Left cardiac atrium (tissue), 4 donors: ENCODE measurements around the gene HPD. TPM values are rescaled to one million over a fixed set of nuclear protein-coding genes. Genes with fewer than 3 reads are reported as not detected.
A peak's percentile ranks its signal among the peaks of the same experiment; 100 is the strongest.
"Not testable (repeated sequence)": the region's sequence is repeated elsewhere in the genome, so short reads cannot be mapped to it uniquely, and the experiment has no call there.

Experiments used
- ATAC-seq, 2 donors: fragments of 200-7000 bp; cut with Tn5 transposase; one replicate each; pipeline ENCODE4 v1.9.1; 2020; ENCODE audit warnings: mild to moderate bottlenecking in 2 of 2, moderate library complexity in 2 of 2
- DNase-seq: peaks from one replicate; pipeline ENCODE4 v3.0.0-alpha.2; 2020
- intact Hi-C, 2 donors: fragments of 100-400 bp; cut with DNase I; formaldehyde crosslinking; loops; one replicate each; pipeline versions ENCODE4 v1.14.1 to v1.15.1; 2022 to 2023
- total RNA-seq, 2 donors: library from RNA; stranded (reverse); fragmentation: NEBNext Ultra II Directional; extraction: Animal tissue kit (Norgen Biotek cat#: 25700); gene quantifications; one replicate each; pipeline ENCODE4 v1.2.1, GENCODE V29; 2021
- donor health status: DM: no; HTN: yes; CAD: no.
- donor health status: DM: no; HTN: yes; CAD: no; lungs with severe emphysema.
- donor health status: DM: yes; HTN: yes; CAD: no.
- donor health status: Dilated cardiomyopathy.

Gene HPD
- total RNA-seq, 2 donors from 2014 or later = 1.8 to 2.9 TPM

DNA sequence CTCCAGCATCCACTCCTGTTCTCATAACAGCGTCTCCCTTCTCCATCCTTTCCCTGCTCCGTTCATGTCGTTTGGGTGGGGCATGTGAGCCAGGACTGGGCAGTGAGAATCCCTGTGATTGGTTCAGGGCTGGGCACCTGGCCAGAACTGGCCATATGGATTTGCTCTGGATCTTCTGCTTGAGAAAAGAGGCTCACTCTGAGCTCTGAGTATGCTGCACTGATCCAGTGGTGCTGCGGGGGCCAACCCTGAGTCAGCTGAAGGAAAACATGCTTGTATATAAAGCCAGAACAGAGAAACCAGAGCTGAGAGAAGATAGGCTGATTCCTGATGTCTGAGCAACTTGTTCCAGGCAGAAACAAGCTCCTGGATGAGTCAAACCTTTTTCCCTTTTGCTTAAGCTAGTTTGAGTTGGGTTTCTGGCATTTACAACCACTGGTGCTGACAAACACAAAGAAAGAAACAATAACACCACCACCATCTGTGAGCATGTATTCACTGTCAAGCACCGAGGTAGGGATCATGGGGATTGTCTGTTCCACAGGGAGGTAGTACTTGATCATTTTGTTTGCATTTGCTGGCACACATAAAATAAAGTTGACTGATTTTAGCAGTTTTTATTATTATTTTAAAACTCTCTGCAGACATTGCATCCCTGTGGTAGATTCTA is 14.0 kb upstream of the HPD start:
- DNase-seq = peak; percentile 55
- peak; percentile 30 to 89 for ATAC-seq
- intact Hi-C loops = no loop called here

DNA sequence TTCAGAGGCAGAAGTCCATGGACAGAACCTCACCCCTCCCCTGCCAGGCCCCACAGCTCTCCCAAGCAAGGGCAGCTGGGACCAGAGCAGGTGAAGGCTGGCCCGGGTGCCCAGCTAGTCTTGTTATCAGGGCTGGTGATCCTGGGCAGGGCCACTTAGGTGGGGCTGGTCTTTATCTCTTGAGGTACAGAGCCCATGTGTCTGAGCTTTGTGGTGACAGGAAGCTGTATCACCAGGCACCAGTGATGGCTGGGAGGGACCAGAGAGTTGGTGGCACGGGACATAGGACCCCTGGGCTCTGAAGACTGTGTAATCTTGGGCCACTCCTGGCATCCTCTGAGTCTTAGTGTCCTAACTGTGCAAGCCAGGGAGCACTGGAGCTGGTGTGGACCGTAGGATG is 12.8 kb upstream of the HPD start:
- ATAC-seq (no peak), DNase-seq (no peak)
- intact Hi-C loops = no loop called here

DNA sequence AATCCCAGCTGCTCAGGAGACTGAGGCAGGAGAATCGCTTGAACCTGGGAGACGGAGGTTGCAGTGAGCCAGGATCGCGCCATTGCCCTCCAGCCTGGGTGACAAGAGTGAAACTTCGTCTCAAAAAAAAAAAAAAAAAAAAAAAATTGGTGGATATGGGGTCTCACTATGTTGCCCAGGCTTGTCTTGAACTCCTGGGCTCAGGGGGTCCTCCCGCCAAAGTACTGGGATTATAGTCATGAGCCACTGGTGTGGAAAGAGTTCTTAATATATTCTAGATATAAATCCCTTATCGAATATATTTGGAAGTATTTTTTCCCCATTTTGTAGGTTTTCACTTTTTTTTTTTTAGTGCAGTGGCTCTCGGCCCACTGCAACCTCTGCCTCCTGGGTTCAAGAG is 10.6 kb upstream of the HPD start:
- ATAC-seq, intact Hi-C loops, DNase-seq: not testable (repeated sequence)

DNA sequence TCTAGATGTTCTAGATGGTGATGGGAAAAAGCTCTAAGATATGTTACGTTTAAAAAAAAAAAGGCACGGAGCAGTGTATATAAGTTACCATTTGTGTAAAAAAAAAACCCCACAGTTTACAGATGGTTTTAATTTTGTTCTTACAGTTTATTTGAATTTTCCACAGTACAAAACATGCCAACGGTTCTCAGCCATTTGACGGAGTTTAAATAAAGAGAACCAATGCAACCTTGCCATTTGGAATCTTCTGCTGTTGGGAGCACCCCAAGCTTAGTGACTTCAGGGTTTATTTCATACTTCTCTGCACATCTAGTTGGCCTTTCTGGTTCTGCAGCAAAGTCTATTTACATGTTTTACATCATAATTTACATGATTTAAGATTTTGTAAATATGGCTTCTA is 7.7 kb upstream of the HPD start:
- DNase-seq = no peak
- intact Hi-C loops = no loop called here
- no peak for ATAC-seq

DNA sequence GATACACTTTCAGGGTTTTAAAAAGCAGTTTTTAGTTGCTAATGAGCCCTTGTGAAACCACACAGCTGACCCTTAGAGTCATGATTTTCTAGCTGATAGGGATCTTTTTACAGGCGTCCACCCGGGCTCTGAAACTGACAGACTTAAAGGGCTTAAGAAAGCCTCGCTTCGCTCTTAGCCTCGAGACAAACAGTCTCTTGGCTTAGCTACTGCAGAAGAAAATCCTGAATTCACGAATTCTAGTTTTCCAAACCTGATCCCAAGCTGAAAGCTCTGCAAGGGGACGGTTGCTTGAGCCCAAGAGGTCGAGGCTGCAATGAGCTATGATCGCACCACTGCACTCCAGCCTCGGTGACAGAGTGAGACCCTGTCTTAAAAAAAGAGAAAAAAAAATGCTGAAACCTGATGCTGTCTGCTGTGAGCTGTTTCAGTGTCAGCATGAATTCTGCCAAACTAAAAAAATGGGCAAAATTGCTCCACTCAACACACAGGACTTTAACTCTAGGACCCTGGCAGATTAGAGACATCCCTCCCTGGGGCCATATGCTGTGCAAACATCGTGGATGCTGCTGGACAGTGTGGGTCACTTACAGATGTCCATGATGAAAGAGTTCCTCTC is 3.1 kb upstream of the HPD start:
- ATAC-seq = no peak
- intact Hi-C loops = no loop called here

DNA sequence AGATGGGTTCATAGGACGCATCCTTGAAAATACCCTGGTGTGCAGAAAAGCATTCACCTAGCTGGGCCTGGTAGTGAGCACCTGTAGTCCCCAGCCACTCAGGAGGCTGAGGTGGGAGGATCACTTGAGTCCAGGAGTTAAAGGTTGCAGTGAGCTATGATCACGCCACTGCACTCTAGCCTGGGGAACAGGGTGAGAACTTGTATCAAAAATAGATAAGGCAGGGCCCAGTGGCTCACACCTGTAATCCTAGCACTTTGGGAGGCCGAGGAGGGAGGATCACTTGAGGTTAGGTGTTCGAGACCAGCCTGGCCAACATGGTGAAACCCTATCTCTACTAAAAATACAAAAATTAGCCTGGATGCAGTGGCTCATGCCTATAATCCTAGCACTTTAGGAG is 2.0 kb upstream of the HPD start:
- intact Hi-C loops, ATAC-seq, DNase-seq: not testable (repeated sequence)

More for the DNA sequence above, 3.1 kb upstream of the HPD start:
- no peak for DNase-seq

DNA sequence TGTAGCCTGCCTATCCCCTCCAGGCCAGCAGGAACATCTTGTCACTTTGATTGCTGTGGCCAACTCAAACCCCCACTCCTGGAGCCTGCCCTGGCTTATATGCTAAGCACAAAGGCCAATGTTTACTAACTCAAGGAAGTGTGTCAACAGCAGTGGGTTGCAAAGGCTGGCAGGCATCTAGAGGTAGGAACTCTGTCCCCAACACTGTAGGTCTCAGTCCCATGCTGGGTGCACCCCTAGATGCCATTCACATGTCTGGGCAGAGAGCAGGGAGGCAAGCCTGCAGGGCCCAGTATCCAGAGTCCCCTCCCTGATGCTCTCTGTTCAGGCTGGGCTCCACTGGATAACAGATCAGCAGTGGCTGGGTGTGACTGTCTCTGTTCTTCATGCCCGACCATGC is 1.6 kb upstream of the HPD start:
- intact Hi-C loops = no loop called here
- no peak for ATAC-seq
- no peak for DNase-seq

DNA sequence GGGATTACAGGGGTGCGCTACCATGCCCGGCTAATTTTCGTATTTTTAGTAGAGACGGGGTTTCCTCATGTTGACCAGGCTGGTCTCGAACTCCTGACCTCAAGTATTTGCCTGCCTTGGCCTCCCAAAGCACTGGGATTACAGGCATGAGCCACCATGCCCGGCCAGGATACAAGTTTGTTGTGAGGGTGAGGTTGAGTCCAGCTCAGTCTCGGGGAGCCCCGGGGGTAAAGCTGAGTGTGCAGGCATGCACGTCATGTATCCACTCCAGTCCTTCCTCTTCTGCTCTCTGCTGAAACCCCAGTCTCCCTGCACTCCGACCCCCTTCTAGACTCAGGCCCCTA is 369 bp downstream of the HPD start:
- DNase-seq (no peak), ATAC-seq (no peak)
- intact Hi-C loops = no loop called here

DNA sequence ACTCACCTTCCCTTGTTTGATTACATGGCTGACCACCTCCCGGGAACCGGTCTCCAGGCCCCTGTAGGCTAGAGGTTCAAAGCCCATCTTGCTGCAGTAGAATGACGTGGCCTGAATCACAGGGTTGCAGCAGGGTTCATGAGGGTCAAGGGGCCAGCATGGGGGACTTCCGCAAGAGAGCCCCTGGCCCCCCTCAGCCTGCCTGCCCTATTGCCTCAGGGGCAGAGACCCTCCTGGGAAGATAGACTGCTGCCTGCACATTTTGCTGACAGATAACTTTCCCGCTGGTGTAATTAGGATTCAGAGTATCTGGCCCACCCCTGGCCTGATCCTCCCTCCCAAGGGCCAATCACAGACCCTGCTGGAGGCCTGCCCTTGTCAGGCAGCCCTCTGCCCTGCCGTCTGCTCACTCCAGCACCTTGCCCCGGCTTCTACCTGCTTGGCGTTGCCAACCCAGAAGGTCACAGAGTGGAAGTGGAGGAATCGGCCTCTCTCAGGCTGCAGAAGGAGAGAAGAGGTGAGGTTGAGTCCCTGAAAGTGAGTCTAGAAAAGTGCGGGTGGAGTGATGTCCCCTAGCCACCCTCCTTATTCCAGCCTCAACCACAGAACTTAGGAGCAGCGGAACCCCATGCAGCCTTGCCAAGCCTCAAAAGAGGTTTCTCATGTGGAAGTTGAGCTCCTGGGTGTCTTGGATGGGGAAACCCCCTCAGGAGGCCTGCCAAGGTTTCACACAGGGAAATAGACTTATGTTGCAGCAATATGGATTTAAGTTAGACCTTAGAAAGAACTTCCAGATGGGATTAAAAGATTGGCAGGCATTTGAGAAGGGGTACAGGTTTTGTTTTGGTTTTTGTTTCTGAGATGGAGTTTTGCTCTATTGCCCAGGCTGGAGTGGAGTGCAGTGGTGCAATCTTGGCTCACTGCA is 1.1 kb downstream of the HPD start:
- DNase-seq (no peak), ATAC-seq (no peak)
- intact Hi-C loops = no loop called here

DNA sequence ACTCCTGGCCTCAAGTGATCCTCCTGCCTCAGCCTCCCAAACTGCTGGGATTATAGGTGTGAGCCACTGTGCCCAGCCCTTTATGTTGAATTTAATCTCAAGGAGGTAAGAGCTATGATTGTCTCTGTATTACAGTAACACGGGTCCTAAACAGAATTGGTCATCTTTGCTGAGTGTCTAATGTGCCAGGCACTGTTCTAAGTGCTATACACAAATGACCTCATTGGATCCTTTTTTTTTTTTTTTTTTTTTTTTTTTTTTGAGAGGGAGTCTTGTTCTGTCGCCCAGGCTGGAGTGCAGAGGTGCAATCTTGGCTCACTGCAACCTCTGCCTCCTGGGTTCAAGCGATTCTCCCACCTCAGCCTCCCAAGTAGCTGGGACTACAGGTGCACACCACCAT is 6.3 kb downstream of the HPD start:
- ATAC-seq, DNase-seq, intact Hi-C loops: not testable (repeated sequence)

DNA sequence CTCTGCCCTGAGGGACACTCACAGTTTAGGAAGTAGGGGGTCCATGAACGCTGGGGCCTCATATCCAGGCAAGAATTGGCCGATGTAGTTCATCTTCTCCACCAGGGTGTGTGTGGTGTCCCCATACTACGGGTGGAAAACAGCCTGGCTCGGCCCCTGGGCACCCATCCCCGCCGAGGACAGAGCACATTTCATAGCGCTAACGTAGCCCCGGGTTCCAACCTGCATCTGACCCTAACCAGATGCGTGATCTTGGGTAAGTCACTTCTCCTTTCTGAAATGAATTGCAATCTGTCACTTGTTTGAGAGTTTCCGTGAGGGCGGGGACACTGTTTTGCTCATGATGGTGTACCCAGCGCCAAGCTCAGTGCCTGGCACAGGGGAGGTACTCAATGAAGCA is 9.0 kb downstream of the HPD start:
- intact Hi-C loops = no loop called here
- DNase-seq (no peak), ATAC-seq (no peak)

DNA sequence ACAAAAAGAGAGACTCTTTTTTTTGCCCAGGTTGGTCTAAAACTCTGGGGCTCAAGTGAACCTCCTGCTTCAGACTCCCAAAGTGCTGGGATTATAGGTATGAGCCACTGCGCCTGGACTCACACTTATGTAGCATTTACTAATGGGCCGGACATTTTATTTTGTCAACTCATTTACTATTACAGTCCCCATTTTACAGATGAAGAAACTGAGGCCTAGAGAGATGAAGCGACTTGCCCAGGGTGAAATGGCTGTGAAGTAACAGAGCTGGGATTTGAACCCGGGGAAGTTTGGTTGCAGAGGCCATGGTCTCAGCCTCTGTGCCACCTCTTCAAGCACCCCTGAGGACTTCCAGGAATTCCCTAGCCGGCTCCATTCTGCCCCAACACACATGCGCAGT is 9.4 kb downstream of the HPD start:
- ATAC-seq (no peak), DNase-seq (no peak)
- intact Hi-C loops = no loop called here

DNA sequence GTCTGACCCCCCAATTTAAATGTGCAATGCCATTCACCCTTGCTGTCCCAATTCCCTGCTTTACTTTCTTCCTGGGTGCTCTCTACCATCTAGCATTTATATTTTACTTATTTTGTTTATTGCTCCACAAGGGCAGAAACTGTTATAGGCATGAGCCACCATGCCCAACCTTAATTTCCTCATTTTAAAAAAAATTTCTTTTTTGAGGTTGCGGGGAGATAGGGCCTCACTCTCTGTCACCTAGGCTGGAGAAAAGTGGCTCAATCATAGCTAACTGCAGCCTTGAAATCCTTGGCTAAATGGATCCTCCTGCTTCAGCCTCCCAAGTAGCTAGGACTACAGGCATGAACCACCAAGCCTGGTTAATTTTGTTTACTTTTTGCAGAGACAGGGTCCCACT is 13.0 kb downstream of the HPD start:
- DNase-seq = no peak
- intact Hi-C loops = no loop called here
- no peak for ATAC-seq

DNA sequence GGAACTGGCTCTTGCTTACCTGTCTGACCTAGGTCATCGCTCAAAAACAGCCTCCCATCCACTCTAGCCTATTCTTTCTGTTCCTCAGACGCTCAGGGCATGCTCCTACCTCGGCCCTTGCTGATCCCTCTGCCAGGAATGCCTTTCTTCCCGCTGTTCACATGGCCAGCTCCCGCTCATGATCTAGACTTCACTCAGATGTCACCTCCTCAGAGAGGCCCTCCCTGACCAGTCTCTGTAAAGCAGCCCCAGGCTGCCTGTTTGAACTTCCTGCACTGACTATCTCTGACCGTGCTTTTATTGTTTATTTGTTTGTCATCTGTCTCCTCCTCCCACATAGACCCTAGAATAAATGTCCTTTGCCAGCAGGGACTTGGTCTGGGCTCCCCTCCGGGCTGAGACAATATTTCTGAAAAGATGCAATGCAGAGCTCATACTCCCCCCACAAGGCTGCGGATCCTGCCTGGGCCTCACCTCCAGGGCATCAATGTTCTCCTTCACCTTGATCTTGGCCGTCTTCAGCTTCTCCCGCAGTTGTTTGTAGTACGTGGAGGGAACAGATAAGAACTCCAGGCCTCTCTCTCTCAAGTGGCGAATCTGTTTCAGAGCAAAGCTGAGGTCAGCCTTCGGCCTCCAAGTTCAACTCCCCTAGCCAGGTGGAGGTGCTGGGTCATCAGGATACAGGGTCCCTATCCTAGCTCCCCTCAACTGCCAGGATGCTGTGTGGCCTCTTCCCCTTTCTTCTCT is 15.2 kb downstream of the HPD start:
- intact Hi-C loops = no loop called here
- ATAC-seq (no peak), DNase-seq (no peak)

DNA sequence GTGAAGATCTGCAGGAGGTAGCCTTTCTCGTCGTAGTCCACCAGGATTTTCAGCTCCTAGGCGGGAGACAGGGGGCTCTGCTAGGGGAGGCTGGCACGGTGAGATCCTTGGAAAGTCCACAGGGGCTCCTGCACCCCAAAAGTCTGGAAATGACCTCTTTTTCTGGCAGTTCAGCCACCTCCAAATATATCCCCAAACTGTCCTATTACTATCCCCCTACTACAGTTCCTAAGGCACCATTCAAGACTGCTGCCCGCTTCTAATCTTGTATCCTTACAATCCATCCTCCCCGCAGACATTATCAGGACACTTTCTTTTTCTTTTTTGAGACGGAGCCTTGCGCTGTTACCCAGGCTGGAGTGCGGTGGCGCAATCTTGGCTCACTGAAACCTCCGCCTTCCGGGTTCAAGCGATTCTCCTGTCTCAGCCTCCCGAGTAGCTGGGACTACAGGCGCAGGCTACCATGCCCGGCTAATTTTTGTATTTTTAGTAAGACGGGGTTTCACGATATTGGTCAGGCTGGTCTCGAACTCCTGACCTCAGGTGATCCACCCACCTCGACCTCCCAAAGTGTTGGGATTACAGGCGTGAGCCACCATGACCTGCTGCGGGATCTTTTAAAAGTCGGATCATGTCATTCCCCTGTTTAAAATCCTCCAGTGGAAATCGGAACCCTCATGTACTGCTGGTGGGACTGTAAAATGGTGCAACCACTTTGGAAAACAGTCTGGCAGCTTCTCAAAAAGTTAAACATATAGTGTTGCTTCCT is 18.5 kb downstream of the HPD start:
- intact Hi-C loops = no loop called here
- no peak for ATAC-seq
- DNase-seq = no peak

DNA sequence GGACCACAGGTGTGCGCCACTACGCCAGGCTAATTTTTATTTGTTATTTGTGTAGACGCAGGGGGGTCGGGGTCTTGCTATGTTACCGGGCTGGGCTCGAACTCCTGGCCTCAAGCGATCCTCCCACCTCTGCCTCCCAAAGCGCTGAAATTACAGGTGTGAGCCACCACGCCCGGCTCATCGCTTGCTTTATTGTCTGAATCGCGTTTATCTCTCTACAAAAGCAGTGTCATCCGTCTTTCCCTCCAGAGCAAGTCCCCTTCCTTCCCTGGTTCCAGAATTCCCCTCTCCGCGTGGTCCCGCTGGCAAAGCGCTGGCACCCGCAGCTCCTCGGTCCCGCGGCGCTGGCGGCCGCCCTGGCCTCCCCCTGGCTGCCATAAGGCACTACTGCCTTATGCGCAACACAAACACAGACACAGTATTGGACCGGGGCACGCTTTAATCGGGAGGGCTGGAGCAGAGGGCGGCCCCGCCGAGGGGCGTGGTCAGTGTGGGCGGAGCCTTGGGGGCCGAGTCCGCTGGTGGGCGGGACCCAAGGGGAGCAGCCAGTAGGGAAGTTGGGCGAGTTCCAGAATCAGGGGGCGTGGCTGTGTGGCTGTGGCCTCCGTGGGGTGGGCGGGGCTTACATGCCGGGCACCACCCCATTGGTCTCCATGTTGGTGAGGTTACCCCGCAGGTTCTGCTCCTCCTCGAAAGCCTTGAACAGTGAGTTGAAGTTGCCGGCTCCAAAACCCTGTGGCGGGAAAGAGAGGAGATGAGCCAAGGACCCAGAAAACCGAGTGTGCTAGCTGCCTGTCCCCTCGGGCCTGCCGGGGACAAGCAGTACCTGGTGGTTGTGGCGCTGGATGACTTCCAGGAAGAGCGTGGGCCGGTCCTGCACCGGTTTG is 19.3 kb downstream of the HPD start:
- DNase-seq (peak; percentile 100), ATAC-seq (peak; percentile 99)
- intact Hi-C loops = no loop called here

DNA sequence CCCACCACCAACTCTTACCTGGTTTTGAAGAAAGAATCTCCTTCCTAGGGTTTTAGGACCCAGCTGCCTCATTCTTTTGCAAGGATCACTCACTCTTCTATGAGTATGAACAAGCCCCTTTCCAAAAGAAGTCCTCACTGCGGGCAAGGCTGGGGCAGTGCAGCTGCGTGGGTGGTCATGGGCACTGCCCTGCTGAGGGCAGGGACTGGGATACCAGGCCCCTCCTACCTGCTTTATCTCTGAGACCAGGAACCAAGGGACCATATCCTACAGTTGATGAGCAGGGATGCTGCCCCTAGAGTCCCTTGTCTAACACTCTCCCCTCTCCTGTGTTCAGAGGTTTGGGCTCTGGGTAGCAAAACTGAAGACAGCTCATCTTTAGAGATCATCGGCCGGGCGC is 20.5 kb downstream of the HPD start:
- intact Hi-C loops = no loop called here
- no peak for ATAC-seq
- no peak for DNase-seq

DNA sequence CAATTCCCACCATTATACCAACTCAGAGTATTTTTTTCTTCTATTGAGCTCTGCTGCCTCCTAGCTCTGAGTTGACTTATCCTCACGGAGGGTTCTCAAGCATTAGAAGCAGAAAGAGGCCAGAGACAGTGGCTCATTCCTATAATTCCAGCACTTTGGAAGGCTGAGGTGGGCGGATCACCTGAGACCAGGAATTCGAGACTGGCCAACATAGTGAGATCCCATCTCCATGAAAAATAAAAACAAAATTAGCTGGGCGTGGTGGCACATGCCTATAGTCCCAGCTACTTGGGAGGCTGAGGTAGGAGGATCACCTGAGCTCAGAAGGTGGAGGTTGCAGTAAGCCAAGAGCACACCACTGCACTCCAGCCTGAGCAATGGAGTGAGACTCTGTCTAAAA is 21.0 kb downstream of the HPD start:
- DNase-seq (no peak), ATAC-seq (no peak)
- intact Hi-C loops = no loop called here
